Vagina (tissue), 2 donors: ENCODE results near the gene BBIP1. TPM values are rescaled to one million over a fixed set of nuclear protein-coding genes. Genes with fewer than 3 reads are reported as not detected.

ENCODE experiments used
- DNase-seq, 2 donors: peaks; one replicate each; pipeline ENCODE4 v3.0.0-alpha.2; 2017; ENCODE audit errors: extremely low spot score in 2 of 2
- H3K27ac ChIP-seq: fragments of 200-600 bp; sonication (generic); one replicate; pipeline ENCODE4 v1.5.1; 2019
- H3K27me3 ChIP-seq: fragments of 200-600 bp; sonication (generic); one replicate; pipeline ENCODE4 v1.5.1; 2019
- H3K36me3 ChIP-seq, 2 donors: fragments of 200-600 bp; sonication (generic); one replicate each; pipeline ENCODE4 v1.5.1; 2017 to 2019
- H3K4me1 ChIP-seq: fragments of 200-600 bp; sonication (generic); one replicate; pipeline ENCODE4 v1.5.1; 2019
- H3K4me3 ChIP-seq, 2 donors: fragments of 200-600 bp; sonication (generic); 1 replicate in 1 of 2; 2 replicates in 1 of 2; pipeline ENCODE4 v1.5.1; 2016 to 2019
- H3K9me3 ChIP-seq: fragments of 200-600 bp; sonication (generic); one replicate; pipeline ENCODE4 v1.5.1; 2019
- POLR2A ChIP-seq, 2 donors: fragments of 450-650 bp; IDR thresholded peaks; one replicate each; pipeline ENCODE4 v1.6.1; 2017; ENCODE audit warnings: antibody characterized with exemption in 2 of 2, mild to moderate bottlenecking in 2 of 2, moderate library complexity in 2 of 2
- POLR2AphosphoS5 ChIP-seq, 2 donors: sonication (generic); formaldehyde crosslinking; IDR thresholded peaks; one replicate each; pipeline ENCODE4 v1.9.0; 2017; ENCODE audit warnings: antibody characterized with exemption in 2 of 2, mild to moderate bottlenecking in 2 of 2, low read depth in 1 of 2; ENCODE audit not compliant: insufficient read depth in 1 of 2
- intact Hi-C: fragments of 100-400 bp; cut with DNase I; formaldehyde crosslinking; loops from one replicate; pipeline ENCODE4 v1.15.1; 2023
- total RNA-seq: library from RNA; depleted of rRNA; stranded (reverse); fragments of >200 nt; gene quantifications from one replicate; pipeline ENCODE4 v1.2.3, GENCODE V29; 2016
- TF ChIP-seq, protein P1 (sequence below), 3 experiments: fragments of 450-650 bp in 2 of 3; fragments of 200-600 bp in 1 of 3; sonication (generic) in 1 of 3; IDR thresholded peaks; one replicate each; pipeline ENCODE4 v1.5.1; 2017 to 2019; ENCODE audit warnings: antibody characterized with exemption in 3 of 3, mild to moderate bottlenecking in 2 of 3, moderate library complexity in 2 of 3

The BBIP1 gene
- total RNA-seq, 1 donor from 2014 or later: 15.2 TPM

DNA sequence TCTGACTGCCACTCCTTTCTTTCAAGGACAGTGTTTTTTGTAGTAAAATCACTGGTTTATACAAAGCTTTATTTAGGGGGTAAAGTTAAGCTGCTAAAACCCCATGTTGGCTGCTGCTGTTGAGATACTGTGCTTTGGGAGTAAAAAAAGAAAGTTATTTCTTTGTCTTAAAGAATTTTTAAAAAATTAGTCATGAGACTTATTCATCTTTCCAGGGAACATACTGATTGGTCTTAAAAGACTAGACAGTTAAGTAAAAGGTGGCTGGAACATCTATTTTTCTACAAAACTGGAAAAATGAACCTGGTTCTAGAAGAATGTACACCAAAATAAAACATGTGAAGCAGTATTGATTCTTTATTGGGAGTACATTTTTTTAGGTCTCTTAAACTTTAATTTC is 20.6 kb downstream of the BBIP1 start:
- no peak overlapping the region for H3K4me3 ChIP-seq
- peaks cover 4 to 69% of the 10 kb centered on the region in 2 donors for H3K36me3 ChIP-seq
- TF ChIP-seq POLR2AphosphoS5 (IDR thresholded peaks at IDR 0.05; ENCODE audit: insufficient read depth in 1 of 2, low read depth in 1 of 2) (no peak), POLR2A (IDR thresholded peaks at IDR 0.05) (no peak)
- TF ChIP-seq, protein P1, sequence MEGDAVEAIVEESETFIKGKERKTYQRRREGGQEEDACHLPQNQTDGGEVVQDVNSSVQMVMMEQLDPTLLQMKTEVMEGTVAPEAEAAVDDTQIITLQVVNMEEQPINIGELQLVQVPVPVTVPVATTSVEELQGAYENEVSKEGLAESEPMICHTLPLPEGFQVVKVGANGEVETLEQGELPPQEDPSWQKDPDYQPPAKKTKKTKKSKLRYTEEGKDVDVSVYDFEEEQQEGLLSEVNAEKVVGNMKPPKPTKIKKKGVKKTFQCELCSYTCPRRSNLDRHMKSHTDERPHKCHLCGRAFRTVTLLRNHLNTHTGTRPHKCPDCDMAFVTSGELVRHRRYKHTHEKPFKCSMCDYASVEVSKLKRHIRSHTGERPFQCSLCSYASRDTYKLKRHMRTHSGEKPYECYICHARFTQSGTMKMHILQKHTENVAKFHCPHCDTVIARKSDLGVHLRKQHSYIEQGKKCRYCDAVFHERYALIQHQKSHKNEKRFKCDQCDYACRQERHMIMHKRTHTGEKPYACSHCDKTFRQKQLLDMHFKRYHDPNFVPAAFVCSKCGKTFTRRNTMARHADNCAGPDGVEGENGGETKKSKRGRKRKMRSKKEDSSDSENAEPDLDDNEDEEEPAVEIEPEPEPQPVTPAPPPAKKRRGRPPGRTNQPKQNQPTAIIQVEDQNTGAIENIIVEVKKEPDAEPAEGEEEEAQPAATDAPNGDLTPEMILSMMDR (IDR thresholded peaks at IDR 0.05): no peak
- H3K4me1 ChIP-seq: peaks cover 14% of the 10 kb centered on the region
- intact Hi-C loops: no loop called here
- no peaks in the 10 kb centered on the region for H3K9me3 ChIP-seq
- no peak for DNase-seq
- no peaks in the 10 kb centered on the region for H3K27me3 ChIP-seq
- no peak overlapping the region for H3K27ac ChIP-seq

DNA sequence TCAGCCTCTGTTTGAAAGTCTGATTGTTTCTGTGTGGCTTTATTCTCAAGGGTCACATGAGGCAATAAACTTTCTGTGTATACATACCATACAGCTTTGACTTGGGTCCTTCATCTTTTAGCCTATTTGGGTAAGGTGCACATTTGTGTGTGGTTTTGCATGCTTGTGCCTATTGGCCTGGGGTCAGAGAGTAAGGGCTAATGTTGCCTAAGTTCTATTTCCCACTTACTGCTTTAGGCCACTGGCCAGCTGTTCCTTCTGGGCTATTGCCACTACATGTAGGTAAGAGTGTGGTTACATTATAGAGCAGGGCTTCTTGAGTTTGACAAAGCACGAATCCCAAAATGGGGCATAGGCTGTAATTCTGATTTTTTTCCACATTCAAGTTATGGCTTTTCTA is 21.8 kb downstream of the BBIP1 start:
- no peak for DNase-seq
- no peak for TF ChIP-seq POLR2AphosphoS5 (IDR thresholded peaks at IDR 0.05; ENCODE audit: insufficient read depth in 1 of 2, low read depth in 1 of 2)
- no peak for TF ChIP-seq POLR2A (IDR thresholded peaks at IDR 0.05)
- intact Hi-C loops: no loop called here
- H3K36me3 ChIP-seq: peaks cover 4 to 69% of the 10 kb centered on the region in 2 donors
- no peaks in the 10 kb centered on the region for H3K9me3 ChIP-seq
- H3K27me3 ChIP-seq: no peaks in the 10 kb centered on the region
- no peak overlapping the region for H3K4me3 ChIP-seq
- no peak overlapping the region for H3K27ac ChIP-seq
- peaks cover 10% of the 10 kb centered on the region for H3K4me1 ChIP-seq

DNA sequence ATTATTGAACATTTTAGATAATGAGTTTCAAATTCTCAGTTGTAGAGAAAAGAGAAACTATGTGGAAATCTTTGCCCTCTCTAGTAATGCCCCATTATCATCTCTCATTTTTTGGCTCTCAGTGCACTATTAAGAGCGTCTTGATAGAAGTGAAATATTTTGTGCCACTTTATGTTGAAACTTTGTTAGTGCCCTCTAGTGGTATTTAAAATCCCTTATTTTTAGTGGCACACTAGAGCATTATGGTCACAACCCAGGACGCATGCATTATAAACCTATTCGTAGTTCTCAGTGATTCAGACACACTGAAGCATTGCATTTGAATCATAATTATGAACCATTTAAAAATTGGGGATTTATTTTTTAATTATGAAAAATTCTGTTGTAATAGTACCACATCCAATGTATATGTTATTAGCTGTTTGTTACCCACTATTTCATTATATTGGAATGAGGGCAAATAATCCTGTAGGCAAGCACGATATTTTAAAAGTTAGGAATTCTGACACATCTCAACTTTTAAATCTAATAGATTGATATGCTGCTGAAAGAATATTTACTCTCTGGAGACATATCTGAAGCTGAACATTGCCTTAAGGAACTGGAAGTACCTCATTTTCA is 25.3 kb downstream of the BBIP1 start:
- Histone ChIP-seq H3K27me3 (no peaks in the 10 kb centered on the region), H3K4me1 (no peaks in the 10 kb centered on the region), H3K27ac (no peak overlapping the region), H3K4me3 (no peak overlapping the region), H3K36me3 (peaks cover 0 to 60% of the 10 kb centered on the region in 2 donors), H3K9me3 (no peaks in the 10 kb centered on the region)
- TF ChIP-seq POLR2AphosphoS5 (IDR thresholded peaks at IDR 0.05; ENCODE audit: insufficient read depth in 1 of 2, low read depth in 1 of 2): peak in 1 of 2 donors; percentile 66
- no peak for TF ChIP-seq POLR2A (IDR thresholded peaks at IDR 0.05)
- TF ChIP-seq, protein P1 (IDR thresholded peaks at IDR 0.05): peak; percentile 51 to 59 (median 51)
- intact Hi-C loops: loop anchor here (5.0 kb wide), 1 partner anchor 146 kb away; no protein-coding TSS in a partner anchor
- no peak for DNase-seq

DNA sequence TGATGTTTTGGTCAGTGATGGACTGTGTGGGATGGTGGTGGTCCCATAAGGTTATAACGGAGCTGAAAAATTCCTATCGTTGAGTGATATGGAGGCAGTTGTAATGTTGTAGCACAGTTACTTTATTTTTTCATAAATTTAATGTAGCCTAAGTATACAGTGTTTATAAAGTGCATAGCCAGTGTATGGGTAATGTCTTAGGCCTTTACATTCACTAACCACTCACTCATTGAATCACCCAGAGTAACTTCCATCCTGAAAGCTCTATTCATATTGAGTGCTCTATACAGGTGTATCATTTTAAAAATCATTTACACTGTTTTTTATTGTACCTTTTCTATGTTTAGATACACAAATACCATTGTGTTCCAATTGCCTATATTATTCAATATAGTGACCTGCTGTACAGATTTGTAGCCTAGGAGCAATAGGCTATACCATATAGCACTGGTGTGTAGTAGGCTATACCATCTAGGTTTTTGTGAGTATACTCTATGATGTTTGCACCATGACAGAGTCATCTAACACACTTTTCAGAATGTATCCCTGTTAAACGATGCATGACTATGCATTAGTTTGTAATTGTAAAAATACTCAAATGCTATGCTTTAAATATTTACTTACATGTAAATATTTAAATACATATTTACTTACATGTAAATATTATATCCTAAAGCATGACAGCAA is 26.2 kb downstream of the BBIP1 start:
- H3K9me3 ChIP-seq: no peaks in the 10 kb centered on the region
- no peaks in the 10 kb centered on the region for H3K4me1 ChIP-seq
- no peak overlapping the region for H3K4me3 ChIP-seq
- TF ChIP-seq, protein P1 (IDR thresholded peaks at IDR 0.05): no peak
- no peak for TF ChIP-seq POLR2AphosphoS5 (IDR thresholded peaks at IDR 0.05; ENCODE audit: insufficient read depth in 1 of 2, low read depth in 1 of 2)
- no peak for TF ChIP-seq POLR2A (IDR thresholded peaks at IDR 0.05)
- peaks cover 0 to 53% of the 10 kb centered on the region in 2 donors for H3K36me3 ChIP-seq
- no peak overlapping the region for H3K27ac ChIP-seq
- DNase-seq: no peak
- intact Hi-C loops: loop anchor here (5.0 kb wide), 1 partner anchor 145 kb away; no protein-coding TSS in a partner anchor
- no peaks in the 10 kb centered on the region for H3K27me3 ChIP-seq

DNA sequence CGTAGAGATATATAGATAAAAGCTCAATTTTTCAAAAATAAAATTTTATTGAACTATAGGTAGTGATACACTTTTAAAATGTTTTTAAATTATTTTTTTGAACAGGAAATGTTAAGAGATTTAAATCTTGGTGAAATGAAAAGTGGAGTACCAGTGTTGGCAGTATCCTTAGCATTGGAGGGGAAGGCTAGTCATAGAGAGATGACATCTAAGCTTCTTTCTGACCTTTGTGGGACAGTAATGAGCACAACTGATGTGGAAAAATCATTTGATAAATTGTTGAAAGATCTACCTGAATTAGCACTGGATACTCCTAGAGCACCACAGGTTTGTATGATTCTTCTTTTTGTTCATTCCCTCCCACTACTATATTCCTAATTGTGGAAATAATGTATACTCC is 31.4 kb downstream of the BBIP1 start:
- Histone ChIP-seq H3K27ac (no peak overlapping the region), H3K4me3 (no peak overlapping the region), H3K9me3 (no peaks in the 10 kb centered on the region), H3K36me3 (peaks cover 0 to 55% of the 10 kb centered on the region in 2 donors), H3K27me3 (no peaks in the 10 kb centered on the region), H3K4me1 (no peaks in the 10 kb centered on the region)
- intact Hi-C loops: no loop called here
- DNase-seq: no peak
- TF ChIP-seq POLR2AphosphoS5 (IDR thresholded peaks at IDR 0.05; ENCODE audit: insufficient read depth in 1 of 2, low read depth in 1 of 2) (no peak), POLR2A (IDR thresholded peaks at IDR 0.05) (no peak)
- TF ChIP-seq, protein P1 (IDR thresholded peaks at IDR 0.05): no peak
